Fibroblast of lung (primary cell): Measurements from ENCODE around the gene FBLN2.

Experiments
- CTCF ChIP-seq, 2 donors: IDR thresholded peaks in 1 of 2; conservative IDR thresholded peaks in 1 of 2; 1 replicate in 1 of 2; 2 replicates in 1 of 2; pipeline ENCODE4 v1.5.1; 2011 to 2012; ENCODE audit warnings: low read length in 2 of 2, control low read depth in 1 of 2, inconsistent platforms in 1 of 2, low read depth in 1 of 2, mild to moderate bottlenecking in 1 of 2
- EZH2 ChIP-seq: IDR thresholded peaks from 2 replicates; pipeline ENCODE4 v1.5.1; 2012; ENCODE audit warnings: low read length, control low read depth, mild to moderate bottlenecking; ENCODE audit errors: missing control alignments

- TF ChIP-seq CTCF (conservative IDR thresholded peaks at IDR 0.05 in 1 of 2, IDR thresholded peaks at IDR 0.05 in 1 of 2; ENCODE audit: low read depth in 1 of 2, low read length in 2 of 2) (no peak), EZH2 (no peak)
Measured at GRCh38 chr3:13631256-13631655, 82.3 kb downstream of the FBLN2 start.
